BJ (cell line): ENCODE measurements around the gene ARHGAP40. TPM values are rescaled to one million over a fixed set of nuclear protein-coding genes. Genes with fewer than 3 reads are reported as not detected.

Source experiments
- CTCF ChIA-PET: fragments of 350-600 bp; formaldehyde crosslinking; extraction: SDS; loops from one replicate; lab custom pipeline; 2021; ENCODE audit warnings: antibody characterized with exemption, inconsistent platforms; lab: Yijun Ruan, JAX
- POLR2A ChIA-PET: fragments of 300-600 bp; sonication (Branson Sonifier 250); formaldehyde crosslinking; extraction: SDS; loops from one replicate; lab custom pipeline; 2021; ENCODE audit warnings: antibody characterized with exemption; lab: Charles Lee
- DNase-seq: peaks from one replicate; pipeline ENCODE4 v3.0.0-alpha.2; 2011; ENCODE audit warnings: low read depth
- H3K27me3 ChIP-seq: 2 replicates; pipeline ENCODE4 v1.6.0; 2011; ENCODE audit warnings: low read length; ENCODE audit not compliant: control insufficient read depth, insufficient read depth
- H3K36me3 ChIP-seq: 2 replicates; pipeline ENCODE4 v1.5.1; 2011; ENCODE audit warnings: low read length; ENCODE audit not compliant: control insufficient read depth, insufficient read depth
- H3K4me3 ChIP-seq: 2 replicates; pipeline ENCODE4 v1.5.1; 2011; ENCODE audit warnings: low read depth, mild to moderate bottlenecking, control low read depth, low read length
- polyA plus RNA-seq: library from polyadenylated mRNA; depleted of rRNA; stranded (reverse); fragments of >200 nt; gene quantifications from 2 replicates; pipeline ENCODE4 v1.2.3, GENCODE V29; 2011
- TF ChIP-seq, protein P1 (sequence below): IDR thresholded peaks from 2 replicates; pipeline ENCODE4 v1.5.1; 2011; ENCODE audit warnings: low read depth, mild to moderate bottlenecking, control low read depth, inconsistent platforms, low read length, moderate library complexity; ENCODE audit not compliant: insufficient read depth

ARHGAP40 gene
- polyA plus RNA-seq, 1 experiment: not detected

- no peak for DNase-seq
- POLR2A ChIA-PET: no interaction called here
- CTCF ChIA-PET: interaction anchor here (0.5 to 7.1 kb wide), 8 partner anchors 9 to 245 kb away, joined by 3 to 88 read pairs (median 12); partner anchors contain the start of gene ACTR5
- Histone ChIP-seq H3K36me3 (no peaks in the 10 kb centered on the region), H3K27me3 (peaks cover 12% of the 10 kb centered on the region), H3K4me3 (no peak overlapping the region)
- TF ChIP-seq, protein P1, sequence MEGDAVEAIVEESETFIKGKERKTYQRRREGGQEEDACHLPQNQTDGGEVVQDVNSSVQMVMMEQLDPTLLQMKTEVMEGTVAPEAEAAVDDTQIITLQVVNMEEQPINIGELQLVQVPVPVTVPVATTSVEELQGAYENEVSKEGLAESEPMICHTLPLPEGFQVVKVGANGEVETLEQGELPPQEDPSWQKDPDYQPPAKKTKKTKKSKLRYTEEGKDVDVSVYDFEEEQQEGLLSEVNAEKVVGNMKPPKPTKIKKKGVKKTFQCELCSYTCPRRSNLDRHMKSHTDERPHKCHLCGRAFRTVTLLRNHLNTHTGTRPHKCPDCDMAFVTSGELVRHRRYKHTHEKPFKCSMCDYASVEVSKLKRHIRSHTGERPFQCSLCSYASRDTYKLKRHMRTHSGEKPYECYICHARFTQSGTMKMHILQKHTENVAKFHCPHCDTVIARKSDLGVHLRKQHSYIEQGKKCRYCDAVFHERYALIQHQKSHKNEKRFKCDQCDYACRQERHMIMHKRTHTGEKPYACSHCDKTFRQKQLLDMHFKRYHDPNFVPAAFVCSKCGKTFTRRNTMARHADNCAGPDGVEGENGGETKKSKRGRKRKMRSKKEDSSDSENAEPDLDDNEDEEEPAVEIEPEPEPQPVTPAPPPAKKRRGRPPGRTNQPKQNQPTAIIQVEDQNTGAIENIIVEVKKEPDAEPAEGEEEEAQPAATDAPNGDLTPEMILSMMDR: no peak
Measured at GRCh38 chr20:38650010-38650409, 48.4 kb downstream of the ARHGAP40 start.

GRCh38 chr20:38651154-38651553 is 49.5 kb downstream of the ARHGAP40 start:
- CTCF ChIA-PET: interaction anchor here (1.0 to 7.1 kb wide), 3 partner anchors 8 to 147 kb away, joined by 4 to 62 read pairs (median 15); no protein-coding TSS in a partner anchor
- TF ChIP-seq, protein P1: no peak
- Histone ChIP-seq H3K27me3 (peaks cover 7% of the 10 kb centered on the region), H3K4me3 (no peak overlapping the region), H3K36me3 (no peaks in the 10 kb centered on the region)
- POLR2A ChIA-PET: no interaction called here
- DNase-seq: no peak

- H3K4me3 ChIP-seq: no peak overlapping the region
- POLR2A ChIA-PET: no interaction called here
- peaks cover 7% of the 10 kb centered on the region for H3K27me3 ChIP-seq
- TF ChIP-seq, protein P1: no peak
- no peak for DNase-seq
- CTCF ChIA-PET: interaction anchor here (7.1 kb wide), 1 partner anchor 16 kb away, joined by 62 read pairs; no protein-coding TSS in a partner anchor
- H3K36me3 ChIP-seq: no peaks in the 10 kb centered on the region
Measured at GRCh38 chr20:38651562-38651961, 50.0 kb downstream of the ARHGAP40 start.

GRCh38 chr20:38652995-38653394 is 51.4 kb downstream of the ARHGAP40 start:
- TF ChIP-seq, protein P1: no peak
- Histone ChIP-seq H3K4me3 (no peak overlapping the region), H3K27me3 (peaks cover 2% of the 10 kb centered on the region), H3K36me3 (no peaks in the 10 kb centered on the region)
- POLR2A ChIA-PET: no interaction called here
- DNase-seq: no peak
- CTCF ChIA-PET: no interaction called here

GRCh38 chr20:38657390-38657789 is 55.8 kb downstream of the ARHGAP40 start:
- ChIA-PET POLR2A (no interaction called here), CTCF (interaction anchor here (1.3 to 2.4 kb wide), 3 partner anchors 7 to 75 kb away, joined by 3 to 15 read pairs (median 6); no protein-coding TSS in a partner anchor)
- H3K36me3 ChIP-seq: no peaks in the 10 kb centered on the region
- no peak for DNase-seq
- H3K27me3 ChIP-seq: no peaks in the 10 kb centered on the region
- TF ChIP-seq, protein P1: no peak
- H3K4me3 ChIP-seq: no peak overlapping the region
